ENCODE results near the gene TAF1C.

TAF1C gene

GRCh38 chr16:84176192-84177053, 10.4 kb downstream of the TAF1C start:
- TF ChIP-seq CTCF (IDR thresholded peaks at IDR 0.05; ENCODE audit: extremely low read depth, insufficient read depth, missing control alignments) = no peak
- DNase-seq (ENCODE audit: low spot score) = no peak
- in situ Hi-C loops (cut with MboI; ENCODE audit: low pct_unique_long_range_greater_than_20kb, low sequenced_read_pairs, unreplicated experiment) = loop anchor here (5.0 kb wide), 1 partner anchor 89 kb away; no protein-coding TSS in a partner anchor

- DNase-seq (ENCODE audit: low spot score) = peak; percentile 70
- in situ Hi-C loops (cut with MboI; ENCODE audit: low pct_unique_long_range_greater_than_20kb, low sequenced_read_pairs, unreplicated experiment) = loop anchor here (5.0 kb wide), 1 partner anchor 88 kb away; no protein-coding TSS in a partner anchor
- peak; percentile 72 for TF ChIP-seq CTCF (IDR thresholded peaks at IDR 0.05; ENCODE audit: extremely low read depth, insufficient read depth, missing control alignments)
Measured at GRCh38 chr16:84175350-84176081, 11.3 kb downstream of the TAF1C start.

GRCh38 chr16:84174396-84174795, 12.5 kb downstream of the TAF1C start:
- no peak for TF ChIP-seq CTCF (IDR thresholded peaks at IDR 0.05; ENCODE audit: extremely low read depth, insufficient read depth, missing control alignments)
- in situ Hi-C loops (cut with MboI; ENCODE audit: low pct_unique_long_range_greater_than_20kb, low sequenced_read_pairs, unreplicated experiment) = no loop called here
- DNase-seq (ENCODE audit: low spot score) = no peak

GRCh38 chr16:84169765-84170310, 17.0 kb downstream of the TAF1C start:
- no peak for DNase-seq (ENCODE audit: low spot score)
- in situ Hi-C loops (cut with MboI; ENCODE audit: low pct_unique_long_range_greater_than_20kb, low sequenced_read_pairs, unreplicated experiment) = no loop called here

GRCh38 chr16:84166796-84167695, 19.8 kb downstream of the TAF1C start:
- in situ Hi-C loops (cut with MboI; ENCODE audit: low pct_unique_long_range_greater_than_20kb, low sequenced_read_pairs, unreplicated experiment) = no loop called here
- DNase-seq (ENCODE audit: low spot score) = no peak
- TF ChIP-seq CTCF (IDR thresholded peaks at IDR 0.05; ENCODE audit: extremely low read depth, insufficient read depth, missing control alignments) = no peak

More at GRCh38 chr16:84169765-84170310, 17.0 kb downstream of the TAF1C start:
- no peak for TF ChIP-seq CTCF (IDR thresholded peaks at IDR 0.05; ENCODE audit: extremely low read depth, insufficient read depth, missing control alignments)

GRCh38 chr16:84165746-84166145, 21.1 kb downstream of the TAF1C start:
- no peak for DNase-seq (ENCODE audit: low spot score)
- TF ChIP-seq CTCF (IDR thresholded peaks at IDR 0.05; ENCODE audit: extremely low read depth, insufficient read depth, missing control alignments) = no peak
- in situ Hi-C loops (cut with MboI; ENCODE audit: low pct_unique_long_range_greater_than_20kb, low sequenced_read_pairs, unreplicated experiment) = no loop called here
